IPS-15b (cell line): ENCODE results near the gene HK1.

Experiments
- H3K27me3 ChIP-seq: one replicate; pipeline ENCODE4 v1.6.1; 2013; ENCODE audit warnings: low read length; ENCODE audit not compliant: control insufficient read depth, insufficient read depth
- H3K36me3 ChIP-seq: one replicate; pipeline ENCODE4 v1.6.1; 2013; ENCODE audit warnings: low read length; ENCODE audit not compliant: control insufficient read depth, insufficient read depth
- H3K4me1 ChIP-seq: one replicate; pipeline ENCODE4 v1.6.1; 2013; ENCODE audit warnings: mild to moderate bottlenecking, low read length; ENCODE audit not compliant: control insufficient read depth, insufficient read depth
- H3K4me3 ChIP-seq: one replicate; pipeline ENCODE4 v1.5.1; 2013; ENCODE audit warnings: low read depth, low read length
- H3K9ac ChIP-seq: one replicate; pipeline ENCODE4 v1.6.1; 2013; ENCODE audit warnings: low read depth, mild to moderate bottlenecking, low read length
- H3K9me3 ChIP-seq: one replicate; pipeline ENCODE4 v1.6.1; 2013; ENCODE audit warnings: mild to moderate bottlenecking, low read length; ENCODE audit not compliant: control insufficient read depth, insufficient read depth

The HK1 gene

GRCh38 chr10:69278446-69278963 lies at the start of gene HK1:
Gene HK1, plus strand, starts transcription at chr10:69278496.
- H3K27me3 ChIP-seq = no peaks in the 10 kb centered on the region
- no peaks in the 10 kb centered on the region for H3K36me3 ChIP-seq
- H3K9ac ChIP-seq = no peak within 1 kb of the TSS
- H3K4me3 ChIP-seq = no peak within 1 kb of the TSS
- peaks cover 3% of the 10 kb centered on the region for H3K4me1 ChIP-seq
- no peaks in the 10 kb centered on the region for H3K9me3 ChIP-seq

DNA sequence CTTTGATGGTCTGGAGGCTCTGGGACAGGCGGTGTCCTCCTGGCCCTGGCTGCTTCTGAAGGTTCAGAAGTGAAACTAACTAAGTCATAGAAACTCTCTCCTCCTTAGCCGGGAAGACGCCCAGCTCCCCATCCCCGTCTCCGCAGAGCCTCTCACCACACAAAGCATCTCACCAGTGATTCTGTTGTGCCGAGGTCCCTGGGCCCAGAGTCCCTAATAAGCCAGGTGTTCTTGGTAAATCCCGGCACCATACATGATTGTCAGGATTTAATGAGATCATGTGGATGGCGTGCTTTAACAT lies 48.7 kb upstream of the HK1 start:
- Histone ChIP-seq H3K27me3 (no peaks in the 10 kb centered on the region), H3K9me3 (no peaks in the 10 kb centered on the region), H3K36me3 (no peaks in the 10 kb centered on the region), H3K9ac (no peak overlapping the region), H3K4me3 (no peak overlapping the region), H3K4me1 (no peaks in the 10 kb centered on the region)

DNA sequence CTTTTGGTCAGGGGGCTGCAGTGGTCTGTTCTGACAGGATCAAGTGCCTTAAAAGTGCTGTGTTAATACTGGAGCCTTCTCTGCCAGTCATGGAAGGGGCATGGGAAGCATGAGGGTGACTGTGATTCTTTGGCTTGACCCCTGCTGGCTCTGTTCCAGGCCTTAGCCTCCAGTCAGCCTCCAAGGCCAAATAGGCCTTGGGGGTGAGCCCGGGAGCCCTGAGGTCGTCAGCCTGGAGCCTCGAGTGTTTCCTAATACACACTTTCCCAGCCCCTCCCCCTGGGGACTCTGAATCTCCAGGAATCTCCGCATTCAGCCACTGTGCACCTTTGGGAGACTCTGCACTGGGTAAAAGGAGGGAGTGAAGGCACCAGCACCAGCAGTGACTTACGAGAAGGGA lies 48.2 kb upstream of the HK1 start:
- Histone ChIP-seq H3K27me3 (no peaks in the 10 kb centered on the region), H3K4me1 (no peaks in the 10 kb centered on the region), H3K4me3 (no peak overlapping the region), H3K36me3 (no peaks in the 10 kb centered on the region), H3K9me3 (no peaks in the 10 kb centered on the region), H3K9ac (no peak overlapping the region)

- Histone ChIP-seq H3K9ac (no peak overlapping the region), H3K36me3 (no peaks in the 10 kb centered on the region), H3K4me3 (no peak overlapping the region), H3K4me1 (no peaks in the 10 kb centered on the region), H3K27me3 (no peaks in the 10 kb centered on the region), H3K9me3 (no peaks in the 10 kb centered on the region)
Measured at GRCh38 chr10:69232252-69232651, 46.0 kb upstream of the HK1 start.

- Histone ChIP-seq H3K36me3 (no peaks in the 10 kb centered on the region), H3K9ac (no peak overlapping the region), H3K4me3 (no peak overlapping the region), H3K4me1 (no peaks in the 10 kb centered on the region), H3K27me3 (no peaks in the 10 kb centered on the region), H3K9me3 (no peaks in the 10 kb centered on the region)
Measured at GRCh38 chr10:69232736-69233480, 45.4 kb upstream of the HK1 start.

DNA sequence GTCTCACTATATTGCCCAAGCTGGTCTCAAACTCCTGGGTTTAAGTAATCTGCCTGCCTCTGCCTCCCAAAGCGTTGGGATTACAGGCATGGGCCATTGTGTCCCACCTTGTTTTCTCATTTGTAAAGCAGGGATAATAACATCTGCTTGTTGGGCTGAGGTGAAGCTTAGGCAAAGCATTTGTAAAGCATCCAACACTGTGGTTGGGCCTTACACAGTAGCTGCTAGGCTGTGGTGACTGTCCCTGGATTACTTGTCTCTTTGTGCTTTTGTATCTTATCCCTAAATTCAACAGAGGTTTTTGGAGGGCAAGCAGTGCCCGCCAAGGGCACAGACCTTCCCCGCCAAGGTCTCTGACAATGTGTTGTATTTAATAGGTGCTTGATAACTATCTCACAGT lies 43.8 kb upstream of the HK1 start:
- no peaks in the 10 kb centered on the region for H3K4me1 ChIP-seq
- no peaks in the 10 kb centered on the region for H3K27me3 ChIP-seq
- H3K9ac ChIP-seq = no peak overlapping the region
- H3K36me3 ChIP-seq = no peaks in the 10 kb centered on the region
- no peaks in the 10 kb centered on the region for H3K9me3 ChIP-seq
- no peak overlapping the region for H3K4me3 ChIP-seq

- Histone ChIP-seq H3K27me3 (no peaks in the 10 kb centered on the region), H3K4me3 (no peak overlapping the region), H3K9me3 (no peaks in the 10 kb centered on the region), H3K36me3 (no peaks in the 10 kb centered on the region), H3K9ac (no peak overlapping the region), H3K4me1 (no peaks in the 10 kb centered on the region)
Measured at GRCh38 chr10:69237528-69238159, 40.7 kb upstream of the HK1 start.

DNA sequence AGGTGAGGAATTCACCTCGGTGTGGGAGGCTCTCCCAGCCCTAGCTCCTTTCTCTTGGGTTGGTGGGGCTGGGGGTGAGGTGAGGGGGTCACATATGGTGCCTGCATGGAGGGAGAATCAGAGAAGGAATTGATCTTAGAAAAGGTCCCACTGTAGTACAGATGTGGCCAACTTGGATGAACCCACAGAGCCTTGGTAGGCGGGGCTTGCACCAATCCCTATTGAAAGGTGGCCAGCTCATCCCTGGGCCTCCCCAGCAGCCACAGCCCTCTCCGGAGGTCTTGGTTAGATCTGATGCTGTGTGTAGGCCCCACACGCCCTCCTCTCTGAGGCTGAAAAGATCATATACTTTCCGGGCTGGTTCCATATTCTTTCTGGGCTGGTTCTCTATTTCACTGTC lies 39.2 kb upstream of the HK1 start:
- H3K27me3 ChIP-seq = no peaks in the 10 kb centered on the region
- H3K9me3 ChIP-seq = no peaks in the 10 kb centered on the region
- no peak overlapping the region for H3K9ac ChIP-seq
- no peaks in the 10 kb centered on the region for H3K4me1 ChIP-seq
- no peaks in the 10 kb centered on the region for H3K36me3 ChIP-seq
- H3K4me3 ChIP-seq = no peak overlapping the region

DNA sequence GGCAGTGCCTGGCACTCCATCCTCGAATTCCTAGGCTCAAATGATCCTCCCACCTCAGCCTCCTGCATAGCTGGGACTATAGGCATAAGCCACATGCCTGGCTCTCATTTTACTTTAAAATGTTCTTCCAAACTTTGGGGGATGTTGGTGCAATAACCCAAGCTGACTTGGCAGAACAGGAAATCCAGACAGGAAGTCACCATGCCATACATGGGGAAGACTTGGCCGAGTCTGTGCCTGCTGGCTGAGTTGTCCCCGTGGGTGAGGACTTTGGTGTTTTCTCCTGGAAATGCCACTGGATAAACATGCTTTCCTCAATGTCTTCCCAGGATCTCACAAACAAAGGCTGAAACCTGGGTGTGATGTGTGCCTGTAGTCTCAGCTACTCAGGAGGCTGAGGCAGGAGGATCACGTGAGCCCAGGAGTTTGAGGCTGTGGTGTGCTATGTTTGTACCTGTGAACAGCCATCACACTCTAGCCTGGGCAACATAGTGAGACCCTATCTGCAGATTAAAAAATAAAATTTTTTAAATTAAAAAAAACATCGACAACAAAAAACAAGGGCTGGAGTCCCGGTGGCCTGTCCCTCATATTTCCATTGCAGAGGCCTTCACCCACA lies 38.4 kb upstream of the HK1 start:
- no peaks in the 10 kb centered on the region for H3K9me3 ChIP-seq
- H3K36me3 ChIP-seq = no peaks in the 10 kb centered on the region
- H3K27me3 ChIP-seq = no peaks in the 10 kb centered on the region
- H3K4me1 ChIP-seq = no peaks in the 10 kb centered on the region
- H3K4me3 ChIP-seq = no peak overlapping the region
- no peak overlapping the region for H3K9ac ChIP-seq

DNA sequence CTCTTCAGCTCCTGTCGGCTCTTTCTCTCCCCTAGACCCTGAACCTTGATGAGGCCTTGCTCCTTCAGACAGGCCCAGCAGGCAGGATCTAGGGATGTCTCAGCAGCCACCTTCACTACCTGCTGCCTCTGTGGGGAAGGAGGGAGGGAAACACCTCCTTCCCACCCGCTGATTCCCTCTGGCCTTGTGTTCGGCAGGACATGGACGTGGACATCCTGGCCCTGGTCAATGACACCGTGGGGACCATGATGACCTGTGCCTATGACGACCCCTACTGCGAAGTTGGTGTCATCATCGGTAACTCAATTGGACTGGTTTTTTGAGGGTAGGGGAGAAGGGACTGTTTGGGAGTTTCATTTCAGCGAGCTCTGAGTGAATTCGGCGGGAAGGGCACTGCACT lies 37.8 kb upstream of the HK1 start:
- no peaks in the 10 kb centered on the region for H3K4me1 ChIP-seq
- H3K4me3 ChIP-seq = no peak overlapping the region
- no peaks in the 10 kb centered on the region for H3K36me3 ChIP-seq
- no peaks in the 10 kb centered on the region for H3K9me3 ChIP-seq
- H3K9ac ChIP-seq = no peak overlapping the region
- H3K27me3 ChIP-seq = no peaks in the 10 kb centered on the region

DNA sequence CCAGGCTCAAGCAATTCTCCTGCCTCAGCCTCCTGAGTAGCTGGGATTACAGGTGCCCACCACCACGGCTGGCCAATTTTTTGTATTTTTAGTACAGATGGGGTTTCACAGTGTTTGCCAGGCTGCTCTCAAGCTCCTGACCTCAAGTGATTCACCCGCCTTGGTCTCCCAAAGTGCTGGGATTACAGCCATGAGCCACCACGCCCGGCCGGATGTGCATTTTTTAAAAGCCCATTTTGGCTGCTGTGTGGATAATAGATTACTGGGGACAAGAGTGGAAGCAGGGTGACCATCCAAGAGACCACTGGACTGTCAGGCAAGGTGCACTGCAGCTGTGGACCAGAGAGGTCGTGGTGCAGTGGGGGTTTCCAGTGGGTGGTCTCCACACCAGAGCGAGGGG lies 36.7 kb upstream of the HK1 start:
- H3K9me3 ChIP-seq = no peaks in the 10 kb centered on the region
- H3K4me1 ChIP-seq = no peaks in the 10 kb centered on the region
- no peak overlapping the region for H3K9ac ChIP-seq
- no peaks in the 10 kb centered on the region for H3K27me3 ChIP-seq
- H3K36me3 ChIP-seq = no peaks in the 10 kb centered on the region
- no peak overlapping the region for H3K4me3 ChIP-seq
